Sigmoid colon (tissue), 7 donors: ENCODE measurements around the gene MORN1. TPM values are rescaled to one million over a fixed set of nuclear protein-coding genes. Genes with fewer than 3 reads are reported as not detected.

Experiments
- DNase-seq: peaks from one replicate; pipeline ENCODE4 v3.0.0-alpha.2; 2019
- H3K27ac ChIP-seq, 4 donors: fragments of 200-600 bp; sonication (generic); one replicate each; pipeline ENCODE4 v1.5.1; 2016 to 2019; ENCODE audit warnings: mild to moderate bottlenecking in 1 of 4
- H3K27me3 ChIP-seq, 3 donors: fragments of 200-600 bp; sonication (generic); one replicate each; pipeline ENCODE4 v1.5.1; 2019; ENCODE audit warnings: mild to moderate bottlenecking in 1 of 3
- H3K36me3 ChIP-seq, 4 donors: fragments of 200-600 bp; sonication (generic); one replicate each; pipeline ENCODE4 v1.5.1; 2016 to 2019
- H3K4me1 ChIP-seq, 4 donors: fragments of 200-600 bp; sonication (generic); one replicate each; pipeline ENCODE4 v1.5.1; 2017 to 2019
- H3K4me3 ChIP-seq, 4 donors: fragments of 200-600 bp; sonication (generic); one replicate each; pipeline ENCODE4 v1.5.1; 2017 to 2019; ENCODE audit warnings: mild to moderate bottlenecking in 2 of 4, moderate library complexity in 1 of 4
- H3K9me3 ChIP-seq, 4 donors: fragments of 200-600 bp in 3 of 4; sonication (generic) in 3 of 4; one replicate each; pipeline versions ENCODE4 v1.5.1 to v1.6.1; 2013 to 2019
- CTCF ChIP-seq, 4 experiments: fragments of 450-650 bp in 3 of 4; fragments of 200-600 bp in 1 of 4; IDR thresholded peaks; one replicate each; pipeline ENCODE4 v1.5.1; 2016 to 2019; ENCODE audit warnings: antibody characterized with exemption in 4 of 4, mild to moderate bottlenecking in 3 of 4, moderate library complexity in 2 of 4
- EP300 ChIP-seq, 4 donors: sonication (generic); formaldehyde crosslinking; IDR thresholded peaks; one replicate each; pipeline ENCODE4 v1.6.1; 2017; ENCODE audit warnings: antibody characterized with exemption in 4 of 4
- POLR2A ChIP-seq, 2 donors: fragments of 450-650 bp; IDR thresholded peaks; one replicate each; pipeline ENCODE4 v1.6.1; 2016; ENCODE audit warnings: antibody characterized with exemption in 2 of 2, mild to moderate bottlenecking in 2 of 2, moderate library complexity in 2 of 2
- POLR2AphosphoS5 ChIP-seq, 4 donors: sonication (generic); formaldehyde crosslinking; IDR thresholded peaks; one replicate each; pipeline ENCODE4 v1.6.1; 2017; ENCODE audit warnings: antibody characterized with exemption in 4 of 4
- WGBS, 2 donors: extraction: QIAGEN DNeasy Blood & Tissue Kit; methylation state at CpG; one replicate each; pipeline ENCODE4 v1.1.7; 2013; 5-methylcytosine and 5-hydroxymethylcytosine counted together
- intact Hi-C: fragments of 100-400 bp; cut with DNase I; formaldehyde crosslinking; loops from one replicate; pipeline ENCODE4 v1.15.1; 2023
- polyA plus RNA-seq, 3 donors: library from polyadenylated mRNA; stranded (reverse); fragments of 200-250 nt; gene quantifications; one replicate each; pipeline ENCODE4 v1.2.3, GENCODE V29; 2013
- total RNA-seq, 4 donors: library from RNA; depleted of rRNA; stranded (reverse); fragments of >200 nt; gene quantifications; one replicate each; pipeline ENCODE4 v1.1.0, GENCODE V29; 2016
- donor health status: healthy with polysubstance abuse.
- donor health status: Bipolar disorder and iron deficiency.
- donor health status: healthy.

The MORN1 gene
- total and polyA plus RNA-seq, 7 donors, result 2.4 to 9.1 (median 6.4) TPM

- Histone ChIP-seq H3K4me1 (peaks cover 0 to 37% (median 28%) of the 10 kb centered on the region in 4 donors), H3K4me3 (no peak overlapping the region), H3K27me3 (no peaks in the 10 kb centered on the region), H3K27ac (no peak overlapping the region), H3K36me3 (no peaks in the 10 kb centered on the region), H3K9me3 (no peaks in the 10 kb centered on the region)
- peak; percentile 50 for DNase-seq
- TF ChIP-seq EP300 (IDR thresholded peaks at IDR 0.05), result no peak
- TF ChIP-seq CTCF (IDR thresholded peaks at IDR 0.05), result no peak
- TF ChIP-seq POLR2AphosphoS5 (IDR thresholded peaks at IDR 0.05), result no peak
- no peak for TF ChIP-seq POLR2A (IDR thresholded peaks at IDR 0.05)
- 91 to 92% methylated on average over 37 of the region's 37 CpGs for WGBS, 2 donors
- intact Hi-C loops, result no loop called here
Observed at GRCh38 chr1:2356911-2357845, 34.2 kb downstream of the MORN1 start.

- Histone ChIP-seq H3K36me3 (no peaks in the 10 kb centered on the region), H3K4me1 (peaks cover 0 to 35% (median 28%) of the 10 kb centered on the region in 4 donors), H3K27ac (no peak overlapping the region), H3K9me3 (no peaks in the 10 kb centered on the region), H3K27me3 (no peaks in the 10 kb centered on the region), H3K4me3 (no peak overlapping the region)
- TF ChIP-seq POLR2A (IDR thresholded peaks at IDR 0.05) (no peak), POLR2AphosphoS5 (IDR thresholded peaks at IDR 0.05) (no peak), CTCF (IDR thresholded peaks at IDR 0.05) (no peak), EP300 (IDR thresholded peaks at IDR 0.05) (no peak)
- 94 to 95% methylated on average over 15 of the region's 15 CpGs for WGBS, 2 donors
- intact Hi-C loops, result no loop called here
- DNase-seq, result peak; percentile 48
Observed at GRCh38 chr1:2356401-2356800, 35.0 kb downstream of the MORN1 start.

GRCh38 chr1:2355373-2356261, 35.7 kb downstream of the MORN1 start:
- WGBS, 2 donors, result 89% methylated on average over 28 of the region's 28 CpGs
- TF ChIP-seq POLR2A (IDR thresholded peaks at IDR 0.05), result no peak
- no peak for TF ChIP-seq POLR2AphosphoS5 (IDR thresholded peaks at IDR 0.05)
- TF ChIP-seq CTCF (IDR thresholded peaks at IDR 0.05), result no peak
- TF ChIP-seq EP300 (IDR thresholded peaks at IDR 0.05), result no peak
- peak; percentile 59 for DNase-seq
- Histone ChIP-seq H3K4me1 (peaks cover 0 to 27% (median 23%) of the 10 kb centered on the region in 4 donors), H3K36me3 (no peaks in the 10 kb centered on the region), H3K27ac (peak overlapping the region in 2 of 4 donors; percentile 42 to 63), H3K4me3 (no peak overlapping the region), H3K27me3 (no peaks in the 10 kb centered on the region), H3K9me3 (no peaks in the 10 kb centered on the region)
- intact Hi-C loops, result no loop called here

- H3K9me3 ChIP-seq, result no peaks in the 10 kb centered on the region
- TF ChIP-seq POLR2AphosphoS5 (IDR thresholded peaks at IDR 0.05), result no peak
- TF ChIP-seq POLR2A (IDR thresholded peaks at IDR 0.05), result no peak
- TF ChIP-seq EP300 (IDR thresholded peaks at IDR 0.05), result no peak
- TF ChIP-seq CTCF (IDR thresholded peaks at IDR 0.05), result no peak
- 86 to 93% methylated on average over 38 of the region's 38 CpGs for whole genome bisulfite sequencing, 2 donors
- H3K4me3 ChIP-seq, result peak overlapping the region in 1 of 4 donors; percentile 3
- DNase-seq, result peak; percentile 43
- no peaks in the 10 kb centered on the region for H3K36me3 ChIP-seq
- intact Hi-C loops, result no loop called here
- no peaks in the 10 kb centered on the region for H3K27me3 ChIP-seq
- H3K4me1 ChIP-seq, result peaks cover 0 to 23% (median 15%) of the 10 kb centered on the region in 4 donors
- H3K27ac ChIP-seq, result peak overlapping the region in 2 of 4 donors; percentile 42 to 63
Observed at GRCh38 chr1:2354511-2355372, 36.6 kb downstream of the MORN1 start.
